Endodermal cell (in vitro differentiated cells): ENCODE results near the gene PIM3. TPM values are rescaled to one million over a fixed set of nuclear protein-coding genes. Genes with fewer than 3 reads are reported as not detected.

Experiments
- DNase-seq: peaks from one replicate; pipeline ENCODE4 v3.0.0-alpha.2; 2017
- H3K27ac ChIP-seq: 2 replicates; pipeline ENCODE4 v1.5.1; 2013; ENCODE audit warnings: mild to moderate bottlenecking, low read depth, low read length, moderate library complexity
- H3K27me3 ChIP-seq: 2 replicates; pipeline ENCODE4 v1.6.1; 2013; ENCODE audit warnings: mild to moderate bottlenecking, low read length, moderate library complexity; ENCODE audit not compliant: insufficient read depth, control insufficient read depth, poor library complexity, severe bottlenecking
- H3K36me3 ChIP-seq: 2 replicates; pipeline ENCODE4 v1.7.0; 2013; ENCODE audit warnings: mild to moderate bottlenecking, low read length, moderate library complexity; ENCODE audit not compliant: control insufficient read depth, insufficient read depth
- H3K4me1 ChIP-seq: one replicate; pipeline ENCODE4 v1.7.0; 2013; ENCODE audit warnings: low read length; ENCODE audit not compliant: control insufficient read depth, insufficient read depth
- H3K4me3 ChIP-seq: 2 replicates; pipeline ENCODE4 v1.5.1; 2013; ENCODE audit warnings: mild to moderate bottlenecking, low read length, moderate library complexity
- H3K9ac ChIP-seq: 2 replicates; pipeline ENCODE4 v1.6.1; 2013; ENCODE audit warnings: mild to moderate bottlenecking, low read length, moderate library complexity; ENCODE audit not compliant: poor library complexity, severe bottlenecking; ENCODE audit errors: extremely low read depth
- H3K9me3 ChIP-seq: 2 replicates; pipeline ENCODE4 v1.6.1; 2013; ENCODE audit warnings: mild to moderate bottlenecking, low read length, moderate library complexity; ENCODE audit not compliant: control insufficient read depth
- H3K27ac Mint-ChIP-seq: 2 replicates; pipeline ENCODE4 v1.8.0; 2020; ENCODE audit warnings: mixed read lengths
- H3K27me3 Mint-ChIP-seq: 2 replicates; pipeline ENCODE4 v1.8.0; 2021; ENCODE audit warnings: mild to moderate bottlenecking, mixed read lengths; ENCODE audit not compliant: insufficient read depth
- H3K36me3 Mint-ChIP-seq: 2 replicates; pipeline ENCODE4 v1.8.0; 2020; ENCODE audit warnings: low read depth, mixed read lengths
- H3K4me1 Mint-ChIP-seq: 2 replicates; pipeline ENCODE4 v1.8.0; 2020; ENCODE audit warnings: mixed read lengths
- H3K4me3 Mint-ChIP-seq: 2 replicates; pipeline ENCODE4 v1.8.0; 2020; ENCODE audit warnings: mild to moderate bottlenecking, moderate library complexity, mixed read lengths
- H3K9me3 Mint-ChIP-seq: 2 replicates; pipeline ENCODE4 v1.8.0; 2020; ENCODE audit warnings: mild to moderate bottlenecking, mixed read lengths
- CTCF ChIP-seq: fragments of 200-600 bp; sonication (generic); conservative IDR thresholded peaks from 2 replicates; pipeline ENCODE4 v1.5.0; 2021; ENCODE audit warnings: antibody characterized with exemption, mild to moderate bottlenecking
- WGBS, 2 experiments: methylation state at CpG; one replicate each; pipeline versions ENCODE4 v1.1.5 to v1.1.7; 2013; ENCODE audit warnings: missing lambda C conversion rate in 2 of 2, mixed read lengths in 1 of 2; ENCODE audit not compliant: insufficient coverage in 1 of 2, insufficient read length in 1 of 2; 5-methylcytosine and 5-hydroxymethylcytosine counted together
- total RNA-seq, 2 donors: library from RNA; stranded (reverse); fragmentation: NEBNext Ultra II Directional in 1 of 2; extraction: Animal tissue kit (Norgen Biotek cat#: 25700) in 1 of 2; gene quantifications; 2 replicates in 1 of 2; 3 replicates in 1 of 2; pipeline ENCODE4 v1.2.1, GENCODE V29; 2021

PIM3 gene
- total RNA-seq, 2 donors from 2014 or later, result 31.5 to 36.6 TPM

DNA sequence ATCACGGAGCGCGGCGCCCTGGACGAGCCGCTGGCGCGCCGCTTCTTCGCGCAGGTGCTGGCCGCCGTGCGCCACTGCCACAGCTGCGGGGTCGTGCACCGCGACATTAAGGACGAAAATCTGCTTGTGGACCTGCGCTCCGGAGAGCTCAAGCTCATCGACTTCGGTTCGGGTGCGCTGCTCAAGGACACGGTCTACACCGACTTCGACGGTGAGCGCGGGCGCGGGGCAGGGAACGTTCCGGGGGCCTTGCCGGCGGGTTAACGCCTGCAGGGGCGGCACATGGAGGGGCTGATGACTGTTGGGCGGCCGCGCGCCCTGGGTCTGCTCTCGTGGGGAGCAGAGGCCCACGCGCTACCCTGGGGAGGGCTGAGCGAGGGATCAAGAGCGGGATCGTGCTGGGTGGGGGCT, 1.0 kb downstream of the PIM3 start:
- peaks cover 9% of the 10 kb centered on the region for H3K36me3 Mint-ChIP-seq
- Histone ChIP-seq H3K4me1 (peaks cover 9% of the 10 kb centered on the region), H3K27ac (no peak overlapping the region), H3K4me3 (peak overlapping the region; percentile 81), H3K27me3 (no peaks in the 10 kb centered on the region), H3K9me3 (no peaks in the 10 kb centered on the region), H3K9ac (peak overlapping the region; percentile 55), H3K36me3 (peaks cover 18% of the 10 kb centered on the region)
- no peaks in the 10 kb centered on the region for H3K27me3 Mint-ChIP-seq
- peak overlapping the region; percentile 85 for H3K27ac Mint-ChIP-seq
- no peak for TF ChIP-seq CTCF
- 2 to 5% methylated on average over 21 to 49 of the region's 49 CpGs for WGBS, 2 experiments
- H3K4me1 Mint-ChIP-seq, result peaks cover 4% of the 10 kb centered on the region
- no peaks in the 10 kb centered on the region for H3K9me3 Mint-ChIP-seq
- DNase-seq, result no peak
- H3K4me3 Mint-ChIP-seq, result peak overlapping the region; percentile 83

- peak overlapping the region; percentile 81 for H3K4me3 ChIP-seq
- peaks cover 9% of the 10 kb centered on the region for H3K36me3 Mint-ChIP-seq
- H3K27ac Mint-ChIP-seq, result peak overlapping the region; percentile 85
- peaks cover 4% of the 10 kb centered on the region for H3K4me1 Mint-ChIP-seq
- no peaks in the 10 kb centered on the region for H3K27me3 Mint-ChIP-seq
- peak overlapping the region; percentile 55 for H3K9ac ChIP-seq
- TF ChIP-seq CTCF, result no peak
- DNase-seq, result peak; percentile 94
- H3K9me3 ChIP-seq, result no peaks in the 10 kb centered on the region
- H3K27ac ChIP-seq, result no peak overlapping the region
- H3K27me3 ChIP-seq, result no peaks in the 10 kb centered on the region
- H3K9me3 Mint-ChIP-seq, result no peaks in the 10 kb centered on the region
- 20 to 64% methylated on average over 8 to 53 of the region's 70 CpGs for WGBS, 2 experiments
- H3K36me3 ChIP-seq, result peaks cover 18% of the 10 kb centered on the region
- H3K4me1 ChIP-seq, result peaks cover 9% of the 10 kb centered on the region
- H3K4me3 Mint-ChIP-seq, result peak overlapping the region; percentile 83
Observed at GRCh38 chr22:49962012-49962750, 1.6 kb downstream of the PIM3 start.

DNA sequence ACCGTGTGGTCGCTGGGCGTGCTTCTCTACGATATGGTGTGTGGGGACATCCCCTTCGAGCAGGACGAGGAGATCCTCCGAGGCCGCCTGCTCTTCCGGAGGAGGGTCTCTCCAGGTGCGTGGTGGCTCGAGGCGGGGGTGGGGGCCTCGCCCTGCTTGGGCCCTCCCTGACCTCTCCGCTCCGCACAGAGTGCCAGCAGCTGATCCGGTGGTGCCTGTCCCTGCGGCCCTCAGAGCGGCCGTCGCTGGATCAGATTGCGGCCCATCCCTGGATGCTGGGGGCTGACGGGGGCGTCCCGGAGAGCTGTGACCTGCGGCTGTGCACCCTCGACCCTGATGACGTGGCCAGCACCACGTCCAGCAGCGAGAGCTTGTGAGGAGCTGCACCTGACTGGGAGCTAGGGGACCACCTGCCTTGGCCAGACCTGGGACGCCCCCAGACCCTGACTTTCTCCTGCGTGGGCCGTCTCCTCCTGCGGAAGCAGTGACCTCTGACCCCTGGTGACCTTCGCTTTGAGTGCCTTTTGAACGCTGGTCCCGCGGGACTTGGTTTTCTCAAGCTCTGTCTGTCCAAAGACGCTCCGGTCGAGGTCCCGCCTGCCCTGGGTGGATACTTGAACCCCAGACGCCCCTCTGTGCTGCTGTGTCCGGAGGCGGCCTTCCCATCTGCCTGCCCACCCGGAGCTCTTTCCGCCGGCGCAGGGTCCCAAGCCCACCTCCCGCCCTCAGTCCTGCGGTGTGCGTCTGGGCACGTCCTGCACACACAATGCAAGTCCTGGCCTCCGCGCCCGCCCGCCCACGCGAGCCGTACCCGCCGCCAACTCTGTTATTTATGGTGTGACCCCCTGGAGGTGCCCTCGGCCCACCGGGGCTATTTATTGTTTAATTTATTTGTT, 2.4 kb downstream of the PIM3 start:
- peak; percentile 43 for DNase-seq
- no peaks in the 10 kb centered on the region for H3K9me3 Mint-ChIP-seq
- Histone ChIP-seq H3K36me3 (peaks cover 18% of the 10 kb centered on the region), H3K9me3 (no peaks in the 10 kb centered on the region), H3K4me1 (peaks cover 9% of the 10 kb centered on the region), H3K9ac (peak overlapping the region; percentile 18), H3K27ac (no peak overlapping the region), H3K4me3 (peak overlapping the region; percentile 62), H3K27me3 (no peaks in the 10 kb centered on the region)
- H3K27me3 Mint-ChIP-seq, result no peaks in the 10 kb centered on the region
- H3K27ac Mint-ChIP-seq, result peak overlapping the region; percentile 84
- peak overlapping the region; percentile 83 for H3K4me3 Mint-ChIP-seq
- 91 to 92% methylated on average over 41 to 63 of the region's 63 CpGs for WGBS, 2 experiments
- H3K4me1 Mint-ChIP-seq, result peaks cover 4% of the 10 kb centered on the region
- peaks cover 9% of the 10 kb centered on the region for H3K36me3 Mint-ChIP-seq
- TF ChIP-seq CTCF, result no peak
